T1000 (cell line): ENCODE results near the gene ACOT13.
A peak's percentile ranks its signal among the peaks of the same experiment; 100 is the strongest.
"Not testable (repeated sequence)": the region's sequence is repeated elsewhere in the genome, so short reads cannot be mapped to it uniquely, and the experiment has no call there.

ENCODE experiments used
- DNase-seq: peaks from one replicate; lab custom pipeline; 2025; ENCODE audit warnings: mixed read lengths; lab: John Stamatoyannopoulos, UW

Gene ACOT13

DNA sequence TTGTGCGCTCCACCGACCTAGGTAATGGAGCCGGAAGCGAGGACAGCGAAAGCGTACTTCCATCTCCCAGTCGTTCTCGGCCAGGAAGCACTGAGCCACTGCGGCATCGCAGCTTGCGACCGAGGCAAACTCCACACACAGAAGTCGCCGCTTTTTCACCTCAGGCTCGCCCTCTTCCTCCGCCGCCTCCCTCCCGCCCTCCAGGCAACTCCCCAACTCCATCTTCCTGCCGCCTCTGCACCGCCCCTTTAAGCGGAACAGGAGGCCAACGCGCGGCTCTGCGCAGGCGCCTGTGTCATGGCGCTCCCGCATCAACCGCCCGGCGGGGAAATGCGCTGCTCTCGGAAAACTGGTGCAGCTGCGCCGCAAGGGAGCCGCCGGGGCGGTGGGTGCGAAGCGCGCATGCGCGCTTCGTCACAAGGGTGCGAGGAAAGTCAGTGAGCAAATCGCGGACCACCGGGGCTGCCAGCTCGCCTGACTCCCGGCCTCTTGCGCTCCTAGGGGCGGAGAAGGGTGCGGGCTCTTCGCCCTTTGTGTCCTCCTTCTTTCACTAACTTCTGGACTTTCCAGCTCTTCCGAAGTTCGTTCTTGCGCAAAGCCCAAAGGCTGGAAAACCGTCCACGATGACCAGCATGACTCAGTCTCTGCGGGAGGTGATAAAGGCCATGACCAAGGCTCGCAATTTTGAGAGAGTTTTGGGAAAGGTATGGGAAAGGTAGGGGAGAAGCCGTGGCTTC is at the start of gene ACOT13, which contains the start of gene TDP2:
ACOT13 (plus strand) TSS at position 437 of the 737 bp plus-strand sequence; CDS start at position 624, 187 bp downstream.
TDP2 (minus strand) TSS at position 259 of the 737 bp plus-strand sequence; CDS start at position 222, 37 bp downstream.
- DNase-seq, result peak; percentile 96

DNA sequence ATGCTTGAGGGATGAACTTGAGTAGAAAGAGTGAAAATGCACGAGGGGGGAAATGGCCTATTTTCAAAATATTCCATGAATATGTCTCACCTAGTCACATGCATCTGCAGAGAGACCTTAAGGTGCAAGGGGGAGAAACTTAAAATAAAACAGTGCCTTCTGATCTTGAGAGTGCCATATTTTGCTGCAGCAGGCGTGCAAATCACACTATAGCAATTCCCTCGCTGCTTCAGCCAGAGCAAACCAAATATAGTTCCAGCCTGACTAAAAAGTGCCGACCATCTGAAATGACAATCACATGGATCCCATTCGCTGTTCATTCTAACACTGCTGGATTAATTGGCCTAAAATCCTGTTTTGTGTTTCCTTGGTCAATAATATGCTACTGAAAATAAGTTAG is 47.2 kb upstream of the ACOT13 start:
- DNase-seq, result no peak

DNA sequence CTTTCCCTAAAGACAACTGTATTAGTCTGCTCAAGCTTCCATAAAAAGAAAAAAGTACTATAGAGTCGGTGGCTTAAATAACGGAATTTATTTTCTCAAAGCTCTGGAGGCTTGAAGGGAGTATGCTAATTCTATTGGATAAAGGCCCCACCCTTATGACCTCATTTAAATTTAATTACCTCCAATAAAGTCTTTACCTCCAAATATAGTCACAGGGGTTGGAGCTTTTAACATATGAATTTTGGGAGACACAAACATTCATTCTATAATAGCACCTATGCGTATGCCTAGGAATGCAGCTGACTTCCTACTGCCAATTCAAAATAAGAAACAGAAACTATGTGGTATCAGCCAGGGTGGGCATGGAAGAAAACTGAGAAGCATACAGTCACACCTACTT is 46.2 kb upstream of the ACOT13 start:
- DNase-seq, result no peak

- no peak for DNase-seq
Measured at GRCh38 chr6:24621626-24622289, 45.1 kb upstream of the ACOT13 start.

DNA sequence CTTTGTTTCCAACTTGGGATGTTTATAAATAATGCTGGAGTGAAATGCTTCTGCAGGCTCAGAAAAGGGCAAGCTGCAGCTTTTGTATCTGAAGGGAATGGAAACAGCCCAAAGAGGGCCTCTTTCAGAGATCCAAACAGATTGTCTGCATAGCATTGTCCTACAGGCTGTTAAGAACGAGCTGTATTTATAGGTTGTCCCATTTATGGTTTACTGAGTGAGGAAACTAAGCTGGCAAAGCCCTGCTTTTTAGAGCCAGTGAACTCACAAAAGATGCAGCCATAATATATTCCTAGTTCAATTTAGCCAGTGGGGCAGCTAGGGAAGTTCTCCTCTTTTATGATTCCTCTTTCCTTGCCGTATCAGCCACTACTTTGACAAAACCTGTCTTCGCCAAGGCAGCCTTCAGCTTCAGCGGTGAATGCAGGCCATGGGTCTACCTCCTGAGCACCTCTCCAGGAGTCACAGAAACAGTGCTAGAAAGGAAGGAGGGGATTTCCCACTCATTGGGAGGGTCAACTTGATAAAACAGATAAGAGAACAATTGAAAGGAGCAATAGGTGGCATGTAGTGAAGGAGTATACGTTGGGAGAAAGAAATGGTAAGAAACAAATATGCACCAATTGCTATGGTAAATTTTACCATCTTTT is 35.9 kb upstream of the ACOT13 start:
- no peak for DNase-seq

GRCh38 chr6:24631671-24632070 is 35.2 kb upstream of the ACOT13 start:
- DNase-seq, result no peak

GRCh38 chr6:24632573-24632972 is 34.3 kb upstream of the ACOT13 start:
- no peak for DNase-seq

DNA sequence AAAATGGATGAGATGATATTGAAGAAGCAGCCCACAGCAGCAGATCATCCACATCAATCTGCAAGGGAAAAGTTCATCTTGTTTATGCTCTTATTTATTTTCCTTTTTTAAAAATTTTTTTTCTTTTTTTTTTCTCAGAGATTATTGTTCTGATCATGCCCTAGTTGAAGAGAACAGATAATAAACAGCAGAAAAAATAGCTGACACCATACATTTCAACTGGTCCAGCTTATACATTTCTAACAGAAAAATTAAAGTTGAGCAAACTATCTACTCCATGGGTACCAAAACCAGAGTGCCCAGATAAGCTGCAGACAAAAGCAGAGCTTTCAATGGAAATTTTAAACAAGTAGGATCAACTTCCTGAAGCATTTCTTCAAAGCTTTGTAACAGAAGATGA is 30.2 kb upstream of the ACOT13 start:
- DNase-seq, result no peak

- no peak for DNase-seq
Measured at GRCh38 chr6:24640166-24640565, 26.7 kb upstream of the ACOT13 start.

GRCh38 chr6:24640631-24641030 is 26.2 kb upstream of the ACOT13 start:
- not testable (repeated sequence) for DNase-seq

DNA sequence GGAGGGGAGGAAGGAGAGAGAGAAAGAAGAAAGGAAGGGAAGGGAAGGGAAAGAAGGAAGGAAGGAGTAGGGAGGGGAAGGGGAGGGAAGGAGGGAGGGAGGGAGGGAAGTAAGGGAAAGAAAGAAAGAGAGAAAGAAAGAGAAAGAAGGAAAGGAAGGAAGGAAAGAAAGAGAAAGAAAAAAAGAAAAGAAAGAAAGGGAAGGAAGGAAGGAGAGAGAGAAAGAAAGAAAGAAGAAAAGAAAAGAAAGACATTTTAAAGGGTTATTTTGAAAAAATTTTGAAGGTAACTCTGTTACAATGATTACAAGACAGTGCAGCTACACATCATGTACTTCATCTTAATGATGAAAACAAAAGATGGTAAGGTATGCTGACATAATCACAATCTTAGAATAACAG is 24.8 kb upstream of the ACOT13 start:
- DNase-seq, result no peak

- DNase-seq, result no peak
Measured at GRCh38 chr6:24643920-24644319, 23.0 kb upstream of the ACOT13 start.

DNA sequence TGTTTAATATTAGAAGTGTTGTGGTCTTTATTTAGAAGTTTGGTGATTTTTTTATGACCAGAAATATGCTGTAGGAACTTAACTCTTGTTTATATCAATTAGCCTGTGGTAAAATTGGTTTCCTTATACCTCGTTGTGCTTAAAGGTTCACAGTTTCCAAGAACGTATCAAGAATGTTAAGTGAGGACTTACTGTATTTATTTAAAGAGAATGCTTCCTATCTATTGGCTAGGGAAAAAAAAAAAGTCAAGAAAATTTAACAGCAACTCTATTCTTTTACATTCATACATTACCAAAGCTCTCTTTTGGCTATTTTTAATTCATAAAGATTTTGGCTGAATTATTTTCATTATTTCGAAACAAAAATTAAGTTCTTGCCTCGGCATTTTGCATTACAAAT is 22.5 kb upstream of the ACOT13 start:
- DNase-seq, result no peak

DNA sequence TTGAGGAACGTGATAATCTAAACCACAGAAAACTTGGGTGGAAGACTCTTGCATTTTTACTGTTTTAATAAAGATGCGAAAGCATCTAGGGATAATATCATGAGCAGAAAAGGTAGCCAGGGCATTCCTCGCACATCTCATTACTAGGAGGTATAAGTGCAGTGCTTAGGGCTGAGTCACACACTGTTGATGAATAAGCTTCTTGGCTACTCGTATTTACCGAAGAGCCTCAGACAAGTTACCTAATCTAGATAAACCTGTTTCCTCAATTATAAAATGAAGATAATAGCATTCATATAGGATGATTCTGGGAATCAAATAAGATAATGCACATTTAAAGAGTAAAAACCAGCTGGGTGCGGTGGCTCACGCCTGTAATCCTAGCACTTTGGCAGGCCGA is 20.1 kb upstream of the ACOT13 start:
- DNase-seq, result no peak

- no peak for DNase-seq
Measured at GRCh38 chr6:24648276-24648675, 18.6 kb upstream of the ACOT13 start.

DNA sequence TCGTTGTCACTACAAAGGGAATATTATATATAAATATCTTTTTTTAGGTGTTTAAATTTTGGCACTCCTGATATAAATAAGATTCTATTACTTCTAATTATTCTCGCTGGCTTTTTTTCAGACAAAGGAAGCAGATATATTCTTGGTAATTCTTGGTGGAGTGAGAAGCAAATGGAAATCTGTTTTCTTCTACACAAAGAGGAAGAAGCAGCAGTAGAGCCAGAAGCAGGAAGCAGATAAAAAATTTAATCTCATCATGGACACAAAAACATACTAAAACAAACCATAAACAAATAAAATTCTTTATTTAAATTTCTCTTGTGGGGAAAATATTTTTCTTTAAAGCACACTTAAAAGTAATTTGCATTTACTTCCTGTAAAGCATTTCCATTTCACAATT is 17.2 kb upstream of the ACOT13 start:
- no peak for DNase-seq

GRCh38 chr6:24650365-24650764 is 16.5 kb upstream of the ACOT13 start:
- no peak for DNase-seq

DNA sequence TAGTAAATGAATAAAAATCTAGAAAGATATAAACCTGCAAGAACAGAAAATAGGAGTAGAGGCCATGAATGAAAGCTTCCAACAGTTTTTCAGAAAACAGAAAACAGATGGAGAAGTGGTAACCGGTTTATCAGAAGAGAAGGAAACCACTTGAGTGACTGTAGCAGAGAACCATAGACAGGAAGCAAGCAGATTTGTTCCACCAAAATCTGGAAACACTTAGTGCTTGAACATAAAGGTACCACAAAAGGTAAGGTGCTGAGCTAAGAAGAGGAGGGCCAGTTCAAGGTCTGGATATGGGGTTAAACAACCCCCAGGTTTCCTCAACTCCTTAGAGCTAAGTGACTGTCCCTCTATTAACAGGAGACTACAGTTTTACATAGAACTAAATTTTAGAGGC is 11.7 kb upstream of the ACOT13 start:
- DNase-seq, result no peak

GRCh38 chr6:24658573-24659560 is 8.0 kb upstream of the ACOT13 start:
- no peak for DNase-seq

DNA sequence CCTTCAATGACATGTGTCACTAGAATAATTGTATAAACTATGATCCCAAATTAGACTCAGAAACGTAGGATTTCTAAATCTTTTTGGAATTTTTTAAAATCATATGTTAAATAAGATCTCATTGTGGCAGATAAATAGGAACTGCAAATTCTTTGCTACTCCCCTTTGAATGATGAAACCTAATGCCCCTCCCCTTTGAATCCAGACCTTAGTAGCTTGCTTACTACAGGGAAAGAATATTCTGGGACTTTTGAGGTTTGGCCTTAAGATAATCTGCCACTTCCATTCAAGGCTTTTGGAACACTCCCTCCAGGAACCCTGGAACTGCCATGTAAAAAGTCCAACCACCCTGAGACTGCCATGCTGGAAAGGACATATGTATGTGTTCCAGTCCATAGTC is 7.3 kb upstream of the ACOT13 start:
- no peak for DNase-seq

- DNase-seq, result no peak
Measured at GRCh38 chr6:24660105-24660504, 6.8 kb upstream of the ACOT13 start.

DNA sequence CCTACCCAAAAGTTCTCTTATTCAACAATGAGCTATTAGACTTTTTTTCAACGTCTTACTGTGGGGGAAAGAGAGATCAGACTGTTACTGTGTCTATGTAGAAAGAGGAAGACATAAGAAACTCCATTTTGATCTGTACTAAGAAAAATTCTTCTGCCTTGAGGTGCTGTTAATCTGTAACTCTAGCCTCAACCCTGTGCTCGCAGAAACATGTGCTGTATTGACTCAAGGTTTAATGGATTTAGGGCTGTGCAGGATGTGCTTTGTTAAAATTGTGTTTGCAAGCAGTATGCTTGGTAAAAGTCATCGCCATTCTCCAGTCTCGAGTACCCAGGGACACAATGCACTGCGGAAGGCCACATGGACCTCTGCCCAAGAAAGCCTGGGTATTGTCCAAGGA is 5.1 kb upstream of the ACOT13 start:
- DNase-seq, result not testable (repeated sequence)
